ENCODE measurements around the gene STX18. TPM values are rescaled to one million over a fixed set of nuclear protein-coding genes. Genes with fewer than 3 reads are reported as not detected.
"Not testable (repeated sequence)": the region's sequence is repeated elsewhere in the genome, so short reads cannot be mapped to it uniquely, and the experiment has no call there.

Gene STX18
- polyA plus RNA-seq, 1 donor = 81.5 TPM

GRCh38 chr4:4480685-4481398 is 61.0 kb downstream of the STX18 start:
- DNase-seq = peak; percentile 11

- no peak for DNase-seq
Observed at GRCh38 chr4:4480205-4480604, 61.6 kb downstream of the STX18 start.

- no peak for DNase-seq
Observed at GRCh38 chr4:4479366-4479765, 62.5 kb downstream of the STX18 start.

GRCh38 chr4:4477796-4478195 is 64.1 kb downstream of the STX18 start:
- DNase-seq = no peak

- no peak for DNase-seq
Observed at GRCh38 chr4:4477391-4477790, 64.5 kb downstream of the STX18 start.

- no peak for DNase-seq
Observed at GRCh38 chr4:4474476-4474875, 67.4 kb downstream of the STX18 start.

- no peak for DNase-seq
Observed at GRCh38 chr4:4472344-4472958, 69.4 kb downstream of the STX18 start.

- no peak for DNase-seq
Observed at GRCh38 chr4:4471195-4471594, 70.7 kb downstream of the STX18 start.

- no peak for DNase-seq
Observed at GRCh38 chr4:4470208-4470607, 71.6 kb downstream of the STX18 start.

- DNase-seq = not testable (repeated sequence)
Observed at GRCh38 chr4:4465238-4465637, 76.6 kb downstream of the STX18 start.

GRCh38 chr4:4462970-4463369 is 78.9 kb downstream of the STX18 start:
- DNase-seq = no peak

- DNase-seq = no peak
Observed at GRCh38 chr4:4461850-4462249, 80.0 kb downstream of the STX18 start.

GRCh38 chr4:4461178-4461577 is 80.7 kb downstream of the STX18 start:
- DNase-seq = no peak

GRCh38 chr4:4460759-4461158 is 81.1 kb downstream of the STX18 start:
- DNase-seq = no peak

GRCh38 chr4:4459181-4459580 is 82.7 kb downstream of the STX18 start:
- no peak for DNase-seq

- no peak for DNase-seq
Observed at GRCh38 chr4:4457803-4458553, 83.9 kb downstream of the STX18 start.

GRCh38 chr4:4456816-4457578 is 84.9 kb downstream of the STX18 start:
- no peak for DNase-seq

GRCh38 chr4:4456351-4456750 is 85.5 kb downstream of the STX18 start:
- no peak for DNase-seq

GRCh38 chr4:4455210-4455865 is 86.5 kb downstream of the STX18 start:
- DNase-seq = no peak

- DNase-seq = no peak
Observed at GRCh38 chr4:4446434-4446833, 95.4 kb downstream of the STX18 start.

- no peak for DNase-seq
Observed at GRCh38 chr4:4443821-4444220, 98.0 kb downstream of the STX18 start.
